HepG2 (cell line): ENCODE results near the gene MXRA7. TPM values are rescaled to one million over a fixed set of nuclear protein-coding genes. Genes with fewer than 3 reads are reported as not detected.
A peak's percentile ranks its signal among the peaks of the same experiment; 100 is the strongest.

ENCODE experiments used
- EHMT2 ChIP-seq: fragments of 200-600 bp; sonication (generic); IDR thresholded peaks from 2 replicates; pipeline ENCODE4 v1.7.0; 2017; ENCODE audit warnings: antibody characterized with exemption, low read depth, low read length, borderline replicate concordance
- FOXO1 ChIP-seq: sonication (generic); formaldehyde crosslinking; IDR thresholded peaks from 2 replicates; pipeline ENCODE4 v1.4.0; 2020; ENCODE audit warnings: missing genetic modification reagents
- HMG20B ChIP-seq: conservative IDR thresholded peaks from 2 replicates; pipeline ENCODE4 v1.6.1; 2016; ENCODE audit warnings: missing genetic modification reagents, missing compliant biosample characterization
- HMGA1 ChIP-seq: sonication (generic); formaldehyde crosslinking; conservative IDR thresholded peaks from 2 replicates; pipeline ENCODE4 v1.4.0; 2020; ENCODE audit warnings: missing genetic modification reagents
- IKZF1 ChIP-seq: fragments of 450-650 bp; IDR thresholded peaks from 2 replicates; pipeline ENCODE4 v1.7.1; 2016
- IKZF4 ChIP-seq: sonication (generic); formaldehyde crosslinking; IDR thresholded peaks from 2 replicates; pipeline ENCODE4 v1.5.1; 2020; ENCODE audit warnings: borderline replicate concordance, mild to moderate bottlenecking, low read depth, missing genetic modification reagents; ENCODE audit errors: not compliant biosample characterization
- JARID2 ChIP-seq: sonication (generic); formaldehyde crosslinking; IDR thresholded peaks from 2 replicates; pipeline ENCODE4 v1.8.1; 2023; ENCODE audit warnings: missing genetic modification reagents, inconsistent platforms; ENCODE audit not compliant: insufficient replicate concordance
- MAFF ChIP-seq: IDR thresholded peaks from 2 replicates; pipeline ENCODE4 v1.6.1; 2011; ENCODE audit warnings: low read depth, low read length, improper control_type of control experiment
- MTF1 ChIP-seq: sonication (generic); formaldehyde crosslinking; IDR thresholded peaks from 2 replicates; pipeline ENCODE4 v1.5.0; 2020; ENCODE audit warnings: missing genetic modification reagents
- PATZ1 ChIP-seq: sonication (generic); formaldehyde crosslinking; IDR thresholded peaks from 2 replicates; pipeline ENCODE4 v1.4.0; 2020; ENCODE audit warnings: missing genetic modification reagents
- PHF5A ChIP-seq: IDR thresholded peaks from one replicate; pipeline ENCODE4 v1.6.1; 2018; ENCODE audit warnings: low read depth, missing genetic modification reagents; ENCODE audit not compliant: unreplicated experiment
- POGK ChIP-seq: sonication (generic); formaldehyde crosslinking; conservative IDR thresholded peaks from 2 replicates; pipeline ENCODE4 v1.8.0; 2022; ENCODE audit warnings: mild to moderate bottlenecking, moderate library complexity, missing genetic modification reagents
- POLR2AphosphoS2 ChIP-seq: IDR thresholded peaks from 2 replicates; pipeline ENCODE4 v1.6.1; 2011; ENCODE audit warnings: low read depth, low read length, improper control_type of control experiment
- ZNF331 ChIP-seq: sonication (generic); formaldehyde crosslinking; IDR thresholded peaks from 2 replicates; pipeline ENCODE4 v1.4.0; 2020; ENCODE audit warnings: missing genetic modification reagents
- ZNF367 ChIP-seq: sonication (generic); formaldehyde crosslinking; IDR thresholded peaks from 2 replicates; pipeline ENCODE4 v1.4.0; 2020; ENCODE audit warnings: missing genetic modification reagents, borderline replicate concordance
- ZNF674 ChIP-seq: sonication (generic); formaldehyde crosslinking; IDR thresholded peaks from 2 replicates; pipeline ENCODE4 v1.5.0; 2020; ENCODE audit warnings: low read depth, mild to moderate bottlenecking, missing genetic modification reagents
- polyA plus RNA-seq, 8 experiments: library from polyadenylated mRNA; depleted of rRNA in 3 of 8; stranded (reverse) in 7 of 8; unstranded in 1 of 8; fragments of >200 nt; fragmentation: Illumina TruSeq in 4 of 8; extraction: Trizol in 4 of 8; gene quantifications; 2 replicates each; pipeline versions ENCODE4 v1.2.1 to v1.2.3, GENCODE V29; 2011 to 2016; ENCODE audit warnings: low read depth in 4 of 8, missing spikeins in 1 of 8, mixed read lengths in 1 of 8; ENCODE audit not compliant: insufficient read depth in 1 of 8
- total RNA-seq, 5 experiments: library from RNA; depleted of rRNA; stranded (reverse); fragments of >200 nt; fragmentation: Illumina TruSeq; extraction: Trizol; gene quantifications; 2 replicates each; pipeline ENCODE4 v1.2.3, GENCODE V29; 2016; ENCODE audit warnings: low read depth in 1 of 5
- TF ChIP-seq, protein P1 (sequence below): sonication (generic); formaldehyde crosslinking; IDR thresholded peaks from 2 replicates; pipeline ENCODE4 v1.9.0; 2022; ENCODE audit warnings: low read depth, missing genetic modification reagents
- TF ChIP-seq, protein P2 (sequence below): sonication (generic); formaldehyde crosslinking; IDR thresholded peaks from 2 replicates; pipeline ENCODE4 v1.8.1; 2023; ENCODE audit warnings: mild to moderate bottlenecking, missing genetic modification reagents
- TF ChIP-seq, protein P3 (sequence below): sonication (generic); formaldehyde crosslinking; IDR thresholded peaks from 2 replicates; pipeline ENCODE4 v1.5.0; 2020; ENCODE audit warnings: missing genetic modification reagents, mild to moderate bottlenecking, borderline replicate concordance

The MXRA7 gene
- total and polyA plus RNA-seq, 2 of the 13 experiments (the other 11 are each of a cell fraction or from before 2014, with no cell fraction given), result 44.8 to 112 TPM

- TF ChIP-seq POGK (peak; percentile 61; the same call in 1 of the 2 replicates), POLR2AphosphoS2 (0 out of 2 replicates have a peak, but pooled peaks have one; percentile 47), PHF5A (CRISPR knock-in tag) (peak; percentile 52), EHMT2 (no peak), PATZ1 (CRISPR knock-in tag) (0 out of 2 replicates have a peak, but pooled peaks have one; percentile 55), IKZF1 (no peak), MTF1 (CRISPR knock-in tag) (no peak), IKZF4 (CRISPR knock-in tag) (peak; percentile 12), HMG20B (CRISPR knock-in tag) (no peak), FOXO1 (no peak), ZNF331 (CRISPR knock-in tag) (peak; percentile 6; the same call in 1 of the 2 replicates), JARID2 (no peak), MAFF (no peak), ZNF367 (CRISPR knock-in tag) (no peak), ZNF674 (peak; percentile 19; the same call in 1 of the 2 replicates), HMGA1 (CRISPR knock-in tag) (no peak)
- TF ChIP-seq, protein P1, sequence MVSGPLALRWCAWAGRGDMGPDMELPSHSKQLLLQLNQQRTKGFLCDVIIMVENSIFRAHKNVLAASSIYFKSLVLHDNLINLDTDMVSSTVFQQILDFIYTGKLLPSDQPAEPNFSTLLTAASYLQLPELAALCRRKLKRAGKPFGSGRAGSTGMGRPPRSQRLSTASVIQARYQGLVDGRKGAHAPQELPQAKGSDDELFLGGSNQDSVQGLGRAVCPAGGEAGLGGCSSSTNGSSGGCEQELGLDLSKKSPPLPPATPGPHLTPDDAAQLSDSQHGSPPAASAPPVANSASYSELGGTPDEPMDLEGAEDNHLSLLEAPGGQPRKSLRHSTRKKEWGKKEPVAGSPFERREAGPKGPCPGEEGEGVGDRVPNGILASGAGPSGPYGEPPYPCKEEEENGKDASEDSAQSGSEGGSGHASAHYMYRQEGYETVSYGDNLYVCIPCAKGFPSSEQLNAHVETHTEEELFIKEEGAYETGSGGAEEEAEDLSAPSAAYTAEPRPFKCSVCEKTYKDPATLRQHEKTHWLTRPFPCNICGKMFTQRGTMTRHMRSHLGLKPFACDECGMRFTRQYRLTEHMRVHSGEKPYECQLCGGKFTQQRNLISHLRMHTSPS (CRISPR knock-in tag), result peak; percentile 37; the same call in 1 of the 2 replicates
- TF ChIP-seq, protein P2, sequence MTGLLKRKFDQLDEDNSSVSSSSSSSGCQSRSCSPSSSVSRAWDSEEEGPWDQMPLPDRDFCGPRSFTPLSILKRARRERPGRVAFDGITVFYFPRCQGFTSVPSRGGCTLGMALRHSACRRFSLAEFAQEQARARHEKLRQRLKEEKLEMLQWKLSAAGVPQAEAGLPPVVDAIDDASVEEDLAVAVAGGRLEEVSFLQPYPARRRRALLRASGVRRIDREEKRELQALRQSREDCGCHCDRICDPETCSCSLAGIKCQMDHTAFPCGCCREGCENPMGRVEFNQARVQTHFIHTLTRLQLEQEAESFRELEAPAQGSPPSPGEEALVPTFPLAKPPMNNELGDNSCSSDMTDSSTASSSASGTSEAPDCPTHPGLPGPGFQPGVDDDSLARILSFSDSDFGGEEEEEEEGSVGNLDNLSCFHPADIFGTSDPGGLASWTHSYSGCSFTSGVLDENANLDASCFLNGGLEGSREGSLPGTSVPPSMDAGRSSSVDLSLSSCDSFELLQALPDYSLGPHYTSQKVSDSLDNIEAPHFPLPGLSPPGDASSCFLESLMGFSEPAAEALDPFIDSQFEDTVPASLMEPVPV, result peak; percentile 95
- TF ChIP-seq, protein P3, sequence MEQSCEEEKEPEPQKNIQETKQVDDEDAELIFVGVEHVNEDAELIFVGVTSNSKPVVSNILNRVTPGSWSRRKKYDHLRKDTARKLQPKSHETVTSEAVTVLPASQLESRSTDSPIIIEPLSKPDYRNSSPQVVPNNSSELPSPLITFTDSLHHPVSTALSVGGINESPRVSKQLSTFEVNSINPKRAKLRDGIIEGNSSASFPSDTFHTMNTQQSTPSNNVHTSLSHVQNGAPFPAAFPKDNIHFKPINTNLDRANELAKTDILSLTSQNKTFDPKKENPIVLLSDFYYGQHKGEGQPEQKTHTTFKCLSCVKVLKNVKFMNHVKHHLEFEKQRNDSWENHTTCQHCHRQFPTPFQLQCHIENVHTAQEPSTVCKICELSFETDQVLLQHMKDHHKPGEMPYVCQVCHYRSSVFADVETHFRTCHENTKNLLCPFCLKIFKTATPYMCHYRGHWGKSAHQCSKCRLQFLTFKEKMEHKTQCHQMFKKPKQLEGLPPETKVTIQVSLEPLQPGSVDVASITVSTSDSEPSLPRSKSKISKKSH (CRISPR knock-in tag), result no peak; the same call in 1 of the 2 replicates
These were observed 16.3 kb upstream of the MXRA7 start, which contains the start of gene METTL23 (continued) for GRCh38 chr17:76726776-76727718.
